Caco-2 (cell line): ENCODE measurements around the gene ABT1. TPM values are rescaled to one million over a fixed set of nuclear protein-coding genes. Genes with fewer than 3 reads are reported as not detected.

Experiments used
- BruUV-seq: library from RNA; stranded (reverse); fragments of 400-500 nt; replicated peaks from 2 replicates; lab custom pipeline; 2021; lab: Mats Ljungman, UMichigan
- CTCF ChIA-PET: fragments of 300-600 bp; sonication (Branson Sonifier 250); formaldehyde crosslinking; loops from one replicate; lab custom pipeline; 2022; ENCODE audit warnings: antibody characterized with exemption; lab: Charles Lee
- POLR2A ChIA-PET: fragments of 300-600 bp; sonication (Branson Sonifier 250); formaldehyde crosslinking; loops from one replicate; lab custom pipeline; 2022; ENCODE audit warnings: antibody characterized with exemption; lab: Charles Lee
- DNase-seq, 2 experiments: peaks; one replicate each; pipeline versions ENCODE4 v3.0.0 to v3.0.0-alpha.2; 2020 to 2022
- H3K27me3 ChIP-seq: replicated peaks from 2 replicates; pipeline ENCODE4 v1.6.0; 2011; ENCODE audit warnings: low read length; ENCODE audit not compliant: control insufficient read depth, insufficient read depth
- H3K36me3 ChIP-seq: 2 replicates; pipeline ENCODE4 v1.5.1; 2011; ENCODE audit warnings: low read length; ENCODE audit not compliant: control insufficient read depth, insufficient read depth
- H3K4me1 ChIP-seq: fragments of 250-450 bp; sonication (Bioruptor Pico); 2 replicates; pipeline ENCODE4 v1.5.1; 2020; ENCODE audit warnings: mild to moderate bottlenecking
- H3K4me3 ChIP-seq: 2 replicates; pipeline ENCODE4 v1.5.1; 2011; ENCODE audit warnings: low read depth, mild to moderate bottlenecking, control low read depth, low read length
- H3K9me3 ChIP-seq: fragments of 250-450 bp; sonication (Bioruptor Pico); 2 replicates; pipeline ENCODE4 v1.5.1; 2020; ENCODE audit warnings: mild to moderate bottlenecking, moderate library complexity
- H3K27ac Mint-ChIP-seq: one replicate; pipeline ENCODE4 v1.8.0; 2022; ENCODE audit warnings: mixed read lengths; ENCODE audit not compliant: unreplicated experiment
- H3K27me3 Mint-ChIP-seq: one replicate; pipeline ENCODE4 v1.8.0; 2022; ENCODE audit warnings: mixed read lengths; ENCODE audit not compliant: insufficient read depth, unreplicated experiment
- H3K36me3 Mint-ChIP-seq: one replicate; pipeline ENCODE4 v1.8.0; 2022; ENCODE audit warnings: mild to moderate bottlenecking, mixed read lengths; ENCODE audit not compliant: insufficient read depth, unreplicated experiment
- H3K4me1 Mint-ChIP-seq: one replicate; pipeline ENCODE4 v1.8.0; 2022; ENCODE audit warnings: low read depth, mixed read lengths; ENCODE audit not compliant: unreplicated experiment
- H3K4me3 Mint-ChIP-seq: one replicate; pipeline ENCODE4 v1.8.0; 2022; ENCODE audit warnings: mild to moderate bottlenecking, moderate library complexity, mixed read lengths; ENCODE audit not compliant: unreplicated experiment
- H3K9me3 Mint-ChIP-seq: one replicate; pipeline ENCODE4 v1.8.0; 2022; ENCODE audit warnings: mixed read lengths; ENCODE audit not compliant: unreplicated experiment
- CTCF ChIP-seq, 2 experiments: fragments of 200-600 bp in 1 of 2; IDR thresholded peaks; 1 replicate in 1 of 2; 2 replicates in 1 of 2; pipeline versions ENCODE4 v1.5.1 to v1.8.0; 2011 to 2022; ENCODE audit warnings: antibody characterized with exemption in 1 of 2, control low read depth in 1 of 2, inconsistent platforms in 1 of 2, low read depth in 1 of 2, low read length in 1 of 2, mild to moderate bottlenecking in 1 of 2, moderate library complexity in 1 of 2; ENCODE audit not compliant: insufficient read depth in 1 of 2, severe bottlenecking in 1 of 2, unreplicated experiment in 1 of 2
- intact Hi-C: fragments of 100-400 bp; cut with micrococcal nuclease; formaldehyde crosslinking; loops from one replicate; pipeline ENCODE4 v1.10.0; 2022; ENCODE audit not compliant: unreplicated experiment
- total RNA-seq: library from RNA; stranded (reverse); gene quantifications from 2 replicates; pipeline ENCODE4 v1.2.3, GENCODE V29; 2022

Gene ABT1
- total RNA-seq, 1 experiment from 2014 or later: 15.1 TPM

- no peak for TF ChIP-seq CTCF (IDR thresholded peaks at IDR 0.05; ENCODE audit: insufficient read depth in 1 of 2, low read depth in 1 of 2, low read length in 1 of 2, severe bottlenecking in 1 of 2, unreplicated experiment in 1 of 2)
- BruUV-seq: no TSS peak
- Mint-ChIP-seq H3K9me3 (no peaks in the 10 kb centered on the region), H3K36me3 (no peaks in the 10 kb centered on the region), H3K4me3 (no peak overlapping the region), H3K27me3 (no peaks in the 10 kb centered on the region), H3K4me1 (no peaks in the 10 kb centered on the region), H3K27ac (no peak overlapping the region)
- Histone ChIP-seq H3K36me3 (no peaks in the 10 kb centered on the region), H3K4me3 (no peak overlapping the region), H3K27me3 (no peaks in the 10 kb centered on the region), H3K9me3 (no peaks in the 10 kb centered on the region; the same call in 1 of the 2 replicates), H3K4me1 (no peaks in the 10 kb centered on the region)
- CTCF ChIA-PET: no interaction called here
- no peak for DNase-seq
- POLR2A ChIA-PET: no interaction called here
- intact Hi-C loops: no loop called here
Measured at GRCh38 chr6:26613689-26614683, 17.2 kb downstream of the ABT1 start.

GRCh38 chr6:26623339-26623859 lies 26.6 kb downstream of the ABT1 start:
- H3K27me3 Mint-ChIP-seq: peaks cover 3% of the 10 kb centered on the region
- peaks cover 11% of the 10 kb centered on the region for H3K9me3 Mint-ChIP-seq
- no peaks in the 10 kb centered on the region for H3K4me1 Mint-ChIP-seq
- Histone ChIP-seq H3K36me3 (no peaks in the 10 kb centered on the region), H3K4me3 (no peak overlapping the region), H3K4me1 (no peaks in the 10 kb centered on the region), H3K9me3 (no peaks in the 10 kb centered on the region; the same call in 1 of the 2 replicates), H3K27me3 (no peaks in the 10 kb centered on the region)
- intact Hi-C loops: no loop called here
- H3K4me3 Mint-ChIP-seq: no peak overlapping the region
- CTCF ChIA-PET: no interaction called here
- TF ChIP-seq CTCF (IDR thresholded peaks at IDR 0.05; ENCODE audit: insufficient read depth in 1 of 2, low read depth in 1 of 2, low read length in 1 of 2, severe bottlenecking in 1 of 2, unreplicated experiment in 1 of 2): no peak
- H3K27ac Mint-ChIP-seq: no peak overlapping the region
- no TSS peak for BruUV-seq
- POLR2A ChIA-PET: no interaction called here
- no peaks in the 10 kb centered on the region for H3K36me3 Mint-ChIP-seq
- DNase-seq: no peak

GRCh38 chr6:26624557-26624956 lies 27.8 kb downstream of the ABT1 start:
- Mint-ChIP-seq H3K4me1 (no peaks in the 10 kb centered on the region), H3K4me3 (no peak overlapping the region), H3K36me3 (no peaks in the 10 kb centered on the region), H3K27ac (no peak overlapping the region), H3K9me3 (peaks cover 11% of the 10 kb centered on the region), H3K27me3 (peaks cover 3% of the 10 kb centered on the region)
- DNase-seq: no peak
- Histone ChIP-seq H3K4me1 (no peaks in the 10 kb centered on the region), H3K9me3 (no peaks in the 10 kb centered on the region; the same call in 1 of the 2 replicates), H3K4me3 (no peak overlapping the region), H3K36me3 (no peaks in the 10 kb centered on the region), H3K27me3 (no peaks in the 10 kb centered on the region)
- intact Hi-C loops: no loop called here
- CTCF ChIA-PET: no interaction called here
- no peak for TF ChIP-seq CTCF (IDR thresholded peaks at IDR 0.05; ENCODE audit: insufficient read depth in 1 of 2, low read depth in 1 of 2, low read length in 1 of 2, severe bottlenecking in 1 of 2, unreplicated experiment in 1 of 2)
- no TSS peak for BruUV-seq
- POLR2A ChIA-PET: no interaction called here
